ENCODE measurements around the gene RBM33.
A peak's percentile ranks its signal among the peaks of the same experiment; 100 is the strongest.

DNA sequence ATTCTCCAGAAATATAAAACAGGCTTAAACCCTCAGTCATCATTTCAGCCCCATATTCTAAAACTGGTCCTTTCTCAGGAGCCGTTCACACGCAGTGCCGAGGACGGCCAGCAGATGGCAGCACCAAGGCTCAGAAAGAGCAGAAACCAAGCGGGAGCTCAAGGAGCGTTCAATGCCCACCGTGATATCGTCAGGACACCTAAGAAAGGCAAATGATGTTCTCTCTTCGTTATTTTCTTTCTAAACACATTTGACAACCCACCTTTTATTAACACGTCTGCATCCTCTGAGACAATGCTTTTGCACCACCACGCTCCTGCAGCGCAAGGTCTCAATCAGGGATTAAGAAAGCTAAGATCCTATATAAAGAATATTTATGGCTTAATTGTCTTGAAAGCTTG, 45.7 kb upstream of the RBM33 start:
- TF ChIP-seq POLR2A (IDR thresholded peaks at IDR 0.05) = no peak
- peak; percentile 92 to 99 (median 96) for TF ChIP-seq CTCF (IDR thresholded peaks at IDR 0.05)
- no peak for TF ChIP-seq POLR2AphosphoS5 (IDR thresholded peaks at IDR 0.05)
